Stimulated activated CD4-positive, alpha-beta T cell treated with anti-CD3 and anti-CD28 coated beads, Interleukin-12 subunit alpha, Interleukin-12 subunit beta, amount 100 ng/mL, for 24 hours (primary cell): ENCODE data around the gene ATXN1.
A peak's percentile ranks its signal among the peaks of the same experiment; 100 is the strongest.
"Not testable (repeated sequence)": the region's sequence is repeated elsewhere in the genome, so short reads cannot be mapped to it uniquely, and the experiment has no call there.

Experiments
- DNase-seq, 2 experiments: peaks; one replicate each; pipeline ENCODE4 v3.0.0-alpha.2; 2020; ENCODE audit warnings: low read depth in 2 of 2

Gene ATXN1

GRCh38 chr6:16615215-16615614, 146.0 kb downstream of the ATXN1 start:
- DNase-seq = not testable (repeated sequence)

- not testable (repeated sequence) for DNase-seq
Observed at GRCh38 chr6:16614143-16614542, 147.1 kb downstream of the ATXN1 start.

- DNase-seq = not testable (repeated sequence)
Observed at GRCh38 chr6:16613504-16613903, 147.8 kb downstream of the ATXN1 start.

GRCh38 chr6:16608444-16608843, 152.8 kb downstream of the ATXN1 start:
- no peak for DNase-seq

GRCh38 chr6:16602035-16602434, 159.2 kb downstream of the ATXN1 start:
- peak; percentile 12 to 46 for DNase-seq

- DNase-seq = no peak
Observed at GRCh38 chr6:16600701-16601100, 160.6 kb downstream of the ATXN1 start.

GRCh38 chr6:16600026-16600425, 161.2 kb downstream of the ATXN1 start:
- no peak for DNase-seq

GRCh38 chr6:16596616-16597331, 164.5 kb downstream of the ATXN1 start:
- no peak for DNase-seq

GRCh38 chr6:16595514-16596120, 165.6 kb downstream of the ATXN1 start:
- DNase-seq = no peak

- no peak for DNase-seq
Observed at GRCh38 chr6:16594849-16595248, 166.4 kb downstream of the ATXN1 start.

GRCh38 chr6:16592223-16592911, 168.9 kb downstream of the ATXN1 start:
- no peak for DNase-seq

GRCh38 chr6:16591396-16592222, 169.7 kb downstream of the ATXN1 start:
- DNase-seq = peak in 1 of 2 experiments; percentile 26

GRCh38 chr6:16585805-16586204, 175.5 kb downstream of the ATXN1 start:
- DNase-seq = no peak

GRCh38 chr6:16583144-16583762, 178.0 kb downstream of the ATXN1 start:
- DNase-seq = no peak

- DNase-seq = no peak
Observed at GRCh38 chr6:16582446-16583143, 178.7 kb downstream of the ATXN1 start.

GRCh38 chr6:16578695-16579285, 182.5 kb downstream of the ATXN1 start:
- no peak for DNase-seq

- no peak for DNase-seq
Observed at GRCh38 chr6:16576451-16577368, 184.6 kb downstream of the ATXN1 start.

GRCh38 chr6:16575655-16576054, 185.6 kb downstream of the ATXN1 start:
- DNase-seq = no peak

GRCh38 chr6:16572943-16573342, 188.3 kb downstream of the ATXN1 start:
- no peak for DNase-seq
